Heart left ventricle (tissue), 16 donors: Measurements from ENCODE around the gene SPATA21. TPM values are rescaled to one million over a fixed set of nuclear protein-coding genes. Genes with fewer than 3 reads are reported as not detected.

Experiments used
- ATAC-seq, 4 donors: fragments of 200-7000 bp; cut with Tn5 transposase; one replicate each; pipeline ENCODE4 v1.9.1; 2020 to 2022; ENCODE audit warnings: moderate library complexity in 4 of 4, mild to moderate bottlenecking in 3 of 4, moderate number of reproducible peaks in 1 of 4
- DNase-seq, 5 donors: peaks; one replicate each; pipeline ENCODE4 v3.0.0-alpha.2; 2020
- H3K27ac ChIP-seq, 12 donors: fragments of 200-600 bp; sonication (generic) in 4 of 12; one replicate each; pipeline versions ENCODE4 v1.5.0 to v1.8.0; 2016 to 2022; ENCODE audit warnings: mild to moderate bottlenecking in 2 of 12
- H3K27me3 ChIP-seq, 9 donors: fragments of 200-600 bp; sonication (generic) in 2 of 9; one replicate each; pipeline versions ENCODE4 v1.5.1 to v1.8.0; 2016 to 2022; ENCODE audit warnings: mild to moderate bottlenecking in 3 of 9
- H3K36me3 ChIP-seq, 9 donors: fragments of 200-600 bp; sonication (generic) in 2 of 9; one replicate each; pipeline versions ENCODE4 v1.5.0 to v1.8.0; 2018 to 2022; ENCODE audit warnings: mild to moderate bottlenecking in 2 of 9
- H3K4me1 ChIP-seq, 12 donors: fragments of 200-600 bp; sonication (generic) in 4 of 12; one replicate each; pipeline versions ENCODE4 v1.5.0 to v1.8.0; 2016 to 2022; ENCODE audit warnings: mild to moderate bottlenecking in 3 of 12
- H3K4me3 ChIP-seq, 12 donors: fragments of 200-600 bp; sonication (generic) in 4 of 12; one replicate each; pipeline versions ENCODE4 v1.5.0 to v1.8.0; 2017 to 2022; ENCODE audit warnings: mild to moderate bottlenecking in 9 of 12, moderate library complexity in 4 of 12
- H3K9me3 ChIP-seq, 12 donors: fragments of 200-600 bp; sonication (generic) in 4 of 12; one replicate each; pipeline versions ENCODE4 v1.5.0 to v1.8.0; 2016 to 2022; ENCODE audit warnings: mild to moderate bottlenecking in 1 of 12
- POLR2A ChIP-seq, 2 donors: fragments of 450-650 bp; IDR thresholded peaks; one replicate each; pipeline ENCODE4 v1.6.1; 2017; ENCODE audit warnings: antibody characterized with exemption in 2 of 2, mild to moderate bottlenecking in 2 of 2, moderate library complexity in 2 of 2
- WGBS, 4 donors: extraction: QIAGEN DNeasy Blood & Tissue Kit in 2 of 4; methylation state at CpG; one replicate each; pipeline versions ENCODE4 v1.1.5 to v1.1.7; 2013 to 2018; 5-methylcytosine and 5-hydroxymethylcytosine counted together
- intact Hi-C, 10 donors: fragments of 100-400 bp; cut with DNase I; formaldehyde crosslinking; loops; one replicate each; pipeline versions ENCODE4 v1.11.1 to v1.14.2; 2022
- polyA plus RNA-seq, 2 donors: library from polyadenylated mRNA; stranded (reverse); fragments of 200-250 nt; gene quantifications; one replicate each; pipeline ENCODE4 v1.2.3, GENCODE V29; 2013
- total RNA-seq, 9 donors: library from RNA; depleted of rRNA in 2 of 9; stranded (reverse); fragments of >200 nt in 2 of 9; fragmentation: NEBNext Ultra II Directional in 3 of 9; extraction: Animal tissue kit (Norgen Biotek cat#: 25700) in 3 of 9; gene quantifications; one replicate each; pipeline versions ENCODE4 v1.1.0 to v1.2.4, GENCODE V29; 2016 to 2023
- TF ChIP-seq, protein P1 (sequence below), 12 donors: fragments of 200-600 bp; sonication (generic) in 4 of 12; IDR thresholded peaks; one replicate each; pipeline versions ENCODE4 v1.5.0 to v1.8.0; 2018 to 2022; ENCODE audit warnings: antibody characterized with exemption in 12 of 12, mild to moderate bottlenecking in 5 of 12
- donor health status: ischemic (EF 13 %, LVEDD 7.1; RV severe dilation, severe dysfunction).
- donor health status: healthy with polysubstance abuse.
- donor health status: DM: no; HTN: yes; CAD: no.
- donor health status: DM: no; HTN: no; CAD: no.
- donor health status: ischemic (EF 25% LVEDD 6.9; RV normal size, moderate dysfunction).
- donor health status: ischemic (EF 25% LVEDD 5.7; RV mildly dilated, moderate dysfunction).
- donor health status: healthy.
- donor health status: DM: yes; HTN: yes; CAD: no.
- donor health status: ischemic (EF 35%, LVEDD 5.7; RV mildly dilated, moderate dysfunction).
- donor health status: nonischemic (EF 11% LVEDD 7.7; RV severe dilation, severe dysfunction).
- donor health status: DM: yes; HTN: yes; CAD: no.
- donor health status: PGD.
- donor health status: ischemic (EF 29% LVEDD 5.4; RV normal size, mild dysfunction).
- donor health status: nonischemic (EF 23%, LVEDD 6.1; RV moderate dilation, normal function).

Gene SPATA21
- total and polyA plus RNA-seq, 11 donors = 0.06 to 0.08 TPM; not detected in 9

DNA sequence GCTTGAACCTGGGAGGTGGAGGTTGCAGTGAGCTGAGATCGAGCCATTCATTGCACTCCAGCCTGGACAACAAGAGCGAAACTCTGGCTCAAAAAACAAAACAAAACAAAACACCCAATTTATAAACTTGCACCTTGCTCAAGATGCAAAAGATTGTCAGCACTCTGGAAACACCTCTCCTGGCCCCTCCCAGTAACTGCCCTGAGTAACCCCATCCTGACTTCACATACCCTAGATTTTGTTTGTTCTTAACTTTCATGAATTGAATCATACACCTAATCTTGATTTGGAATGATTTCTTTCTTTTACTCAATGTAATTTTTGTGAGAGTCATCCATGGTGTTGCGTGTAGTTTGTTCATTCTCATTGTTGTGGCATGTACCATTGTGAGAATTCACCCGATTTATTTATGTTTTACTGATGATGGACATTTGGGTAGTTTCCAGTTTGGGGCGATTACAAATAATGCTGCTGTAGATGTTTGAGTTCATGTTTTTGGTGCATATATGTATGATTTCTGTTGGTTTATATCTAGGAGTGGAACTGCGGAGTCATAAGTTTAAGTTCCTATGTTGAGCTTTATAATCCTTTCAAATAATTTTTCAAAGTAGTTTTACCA lies 13.7 kb upstream of the SPATA21 start:
- DNase-seq = no peak
- WGBS, 4 donors = 84 to 88% (median 86%) methylated on average over 6 of the region's 6 CpGs
- Histone ChIP-seq H3K4me3 (no peak overlapping the region), H3K27ac (no peak overlapping the region), H3K36me3 (peaks cover 0 to 100% (median 92%) of the 10 kb centered on the region in 9 donors), H3K27me3 (no peaks in the 10 kb centered on the region), H3K9me3 (no peaks in the 10 kb centered on the region), H3K4me1 (peaks cover 0 to 13% (median 0%) of the 10 kb centered on the region in 12 donors)
- TF ChIP-seq, protein P1, sequence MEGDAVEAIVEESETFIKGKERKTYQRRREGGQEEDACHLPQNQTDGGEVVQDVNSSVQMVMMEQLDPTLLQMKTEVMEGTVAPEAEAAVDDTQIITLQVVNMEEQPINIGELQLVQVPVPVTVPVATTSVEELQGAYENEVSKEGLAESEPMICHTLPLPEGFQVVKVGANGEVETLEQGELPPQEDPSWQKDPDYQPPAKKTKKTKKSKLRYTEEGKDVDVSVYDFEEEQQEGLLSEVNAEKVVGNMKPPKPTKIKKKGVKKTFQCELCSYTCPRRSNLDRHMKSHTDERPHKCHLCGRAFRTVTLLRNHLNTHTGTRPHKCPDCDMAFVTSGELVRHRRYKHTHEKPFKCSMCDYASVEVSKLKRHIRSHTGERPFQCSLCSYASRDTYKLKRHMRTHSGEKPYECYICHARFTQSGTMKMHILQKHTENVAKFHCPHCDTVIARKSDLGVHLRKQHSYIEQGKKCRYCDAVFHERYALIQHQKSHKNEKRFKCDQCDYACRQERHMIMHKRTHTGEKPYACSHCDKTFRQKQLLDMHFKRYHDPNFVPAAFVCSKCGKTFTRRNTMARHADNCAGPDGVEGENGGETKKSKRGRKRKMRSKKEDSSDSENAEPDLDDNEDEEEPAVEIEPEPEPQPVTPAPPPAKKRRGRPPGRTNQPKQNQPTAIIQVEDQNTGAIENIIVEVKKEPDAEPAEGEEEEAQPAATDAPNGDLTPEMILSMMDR (IDR thresholded peaks at IDR 0.05) = no peak
- no peak for TF ChIP-seq POLR2A (IDR thresholded peaks at IDR 0.05)
- intact Hi-C loops = no loop called here
- ATAC-seq = no peak

DNA sequence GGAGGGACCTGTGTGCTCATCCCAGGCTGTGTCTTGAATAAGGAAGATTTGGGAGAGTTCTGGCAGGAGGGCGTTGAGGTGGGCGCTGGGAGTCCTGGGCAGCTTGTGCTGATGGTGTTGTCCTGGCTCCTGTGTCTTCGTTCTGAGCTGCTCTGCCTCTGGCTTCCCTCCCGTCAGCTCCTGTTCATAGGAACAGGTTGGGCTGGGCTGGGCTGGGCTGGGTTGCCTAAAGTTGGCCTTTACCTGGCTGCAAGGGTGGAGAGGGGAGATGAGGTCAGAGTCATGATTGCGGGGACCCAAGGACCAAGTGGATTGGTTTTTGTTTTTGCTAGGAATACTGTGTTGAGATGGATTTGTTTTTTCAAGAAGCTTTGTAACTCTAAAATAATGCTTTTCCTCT lies 12.4 kb upstream of the SPATA21 start:
- intact Hi-C loops = loop anchor here in 3 of 10 donors (10.0 kb wide), 1 partner anchor 45 kb away; no protein-coding TSS in a partner anchor
- peaks cover 0 to 100% (median 93%) of the 10 kb centered on the region in 9 donors for H3K36me3 ChIP-seq
- peaks cover 0 to 8% (median under 1%) of the 10 kb centered on the region in 12 donors for H3K4me1 ChIP-seq
- DNase-seq (no peak), ATAC-seq (no peak)
- H3K27ac ChIP-seq = no peak overlapping the region
- no peak overlapping the region for H3K4me3 ChIP-seq
- H3K27me3 ChIP-seq = no peaks in the 10 kb centered on the region
- TF ChIP-seq, protein P1 (IDR thresholded peaks at IDR 0.05) = no peak
- no peak for TF ChIP-seq POLR2A (IDR thresholded peaks at IDR 0.05)
- no peaks in the 10 kb centered on the region for H3K9me3 ChIP-seq
- 89 to 93% (median 90%) methylated on average over 5 of the region's 5 CpGs for WGBS, 4 donors

DNA sequence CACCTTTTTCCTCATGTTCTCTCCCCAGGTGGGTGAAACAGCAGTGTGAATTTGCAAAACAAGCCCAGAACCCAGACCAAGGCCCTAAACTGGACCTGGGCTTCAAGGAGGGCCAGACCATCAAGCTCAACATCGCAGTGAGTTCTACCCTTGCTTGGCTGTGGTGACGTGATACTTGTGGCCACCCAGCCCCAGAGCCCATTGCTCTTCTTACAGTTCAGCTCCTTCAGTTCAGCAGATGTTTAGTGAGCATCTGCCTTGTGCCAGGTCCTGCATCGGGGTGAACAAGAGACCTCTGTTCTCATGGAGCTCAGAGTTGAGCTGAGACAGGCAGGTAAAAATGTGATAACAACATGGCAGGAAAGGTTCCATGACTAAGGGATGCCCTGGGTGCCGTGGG lies 11.8 kb upstream of the SPATA21 start:
- no peaks in the 10 kb centered on the region for H3K27me3 ChIP-seq
- H3K36me3 ChIP-seq = peaks cover 0 to 100% (median 97%) of the 10 kb centered on the region in 9 donors
- no peak overlapping the region for H3K4me3 ChIP-seq
- 91 to 97% (median 96%) methylated on average over 4 of the region's 4 CpGs for WGBS, 4 donors
- H3K9me3 ChIP-seq = no peaks in the 10 kb centered on the region
- intact Hi-C loops = loop anchor here in 3 of 10 donors (10.0 kb wide), 1 partner anchor 46 kb away; no protein-coding TSS in a partner anchor
- DNase-seq = no peak
- H3K27ac ChIP-seq = no peak overlapping the region
- TF ChIP-seq, protein P1 (IDR thresholded peaks at IDR 0.05) = no peak
- TF ChIP-seq POLR2A (IDR thresholded peaks at IDR 0.05) = no peak
- peaks cover 0 to 14% (median under 1%) of the 10 kb centered on the region in 12 donors for H3K4me1 ChIP-seq
- no peak for ATAC-seq

DNA sequence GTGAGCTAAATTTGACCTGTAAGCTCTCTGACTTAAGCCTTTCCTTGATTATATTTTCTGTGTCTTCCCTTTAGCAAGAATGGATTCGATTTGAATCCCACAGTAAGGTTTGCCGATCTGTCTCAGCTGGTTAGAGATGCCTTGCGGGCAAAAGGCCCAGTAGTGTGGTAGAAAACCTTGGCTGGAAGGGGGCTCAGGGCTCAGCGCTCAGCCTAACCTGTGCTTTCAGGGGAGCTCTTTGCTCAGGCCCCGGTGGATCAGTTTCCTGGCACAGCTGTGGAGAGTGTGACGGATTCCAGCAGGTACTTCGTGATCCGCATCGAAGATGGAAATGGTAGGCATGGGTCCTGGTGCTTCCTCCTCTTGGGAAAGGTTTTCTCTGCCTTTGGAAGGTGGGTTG lies 10.4 kb upstream of the SPATA21 start:
- Histone ChIP-seq H3K4me3 (no peak overlapping the region), H3K27me3 (no peaks in the 10 kb centered on the region), H3K36me3 (peaks cover 0 to 100% (median 92%) of the 10 kb centered on the region in 9 donors), H3K27ac (no peak overlapping the region), H3K4me1 (peaks cover 0 to 28% (median 14%) of the 10 kb centered on the region in 12 donors), H3K9me3 (no peaks in the 10 kb centered on the region)
- no peak for DNase-seq
- intact Hi-C loops = loop anchor here in 3 of 10 donors (10.0 kb wide), 1 partner anchor 47 kb away; no protein-coding TSS in a partner anchor
- ATAC-seq = no peak
- TF ChIP-seq, protein P1 (IDR thresholded peaks at IDR 0.05) = no peak
- TF ChIP-seq POLR2A (IDR thresholded peaks at IDR 0.05) = no peak
- 95 to 97% (median 96%) methylated on average over 9 of the region's 9 CpGs for WGBS, 4 donors
